Gastrocnemius medialis (tissue), 4 donors: ENCODE data around the gene TEAD4. TPM values are rescaled to one million over a fixed set of nuclear protein-coding genes. Genes with fewer than 3 reads are reported as not detected.

Source experiments
- ATAC-seq, 2 donors: fragments of 150-250 bp; one replicate each; pipeline ENCODE4 v1.9.1; 2016
- DNase-seq, 2 donors: peaks; one replicate each; pipeline ENCODE4 v3.0.0-alpha.2; 2019
- H3K27ac ChIP-seq, 4 donors: fragments of 200-600 bp; sonication (generic); 1 replicate in 1 of 4; 2 replicates in 3 of 4; pipeline ENCODE4 v1.5.1; 2016 to 2018; ENCODE audit warnings: mild to moderate bottlenecking in 2 of 4, moderate library complexity in 1 of 4
- H3K27me3 ChIP-seq, 3 donors: fragments of 200-600 bp; sonication (generic) in 2 of 3; 1 replicate in 1 of 3; 2 replicates in 2 of 3; pipeline versions ENCODE4 v1.5.1 to v1.6.0; 2016 to 2019; ENCODE audit warnings: mild to moderate bottlenecking in 1 of 3, moderate library complexity in 1 of 3
- H3K36me3 ChIP-seq, 2 donors: fragments of 200-600 bp; sonication (generic) in 1 of 2; one replicate each; pipeline ENCODE4 v1.5.1; 2017 to 2018
- H3K4me1 ChIP-seq, 2 donors: fragments of 200-600 bp; sonication (generic) in 1 of 2; one replicate each; pipeline ENCODE4 v1.5.1; 2016 to 2017; ENCODE audit warnings: mild to moderate bottlenecking in 2 of 2
- H3K4me3 ChIP-seq, 4 donors: fragments of 200-600 bp; sonication (generic) in 3 of 4; 1 replicate in 1 of 4; 2 replicates in 3 of 4; pipeline ENCODE4 v1.5.1; 2016 to 2019; ENCODE audit warnings: mild to moderate bottlenecking in 2 of 4
- H3K9me3 ChIP-seq, 3 donors: fragments of 200-600 bp; sonication (generic) in 2 of 3; 1 replicate in 1 of 3; 2 replicates in 2 of 3; pipeline ENCODE4 v1.5.1; 2016 to 2019
- POLR2A ChIP-seq, 2 donors: fragments of 450-650 bp; IDR thresholded peaks; one replicate each; pipeline ENCODE4 v1.6.1; 2017; ENCODE audit warnings: antibody characterized with exemption in 2 of 2, mild to moderate bottlenecking in 2 of 2, moderate library complexity in 2 of 2
- in situ Hi-C, 4 donors: fragments of 200-750 bp; cut with MboI; loops; one replicate each; pipeline versions ENCODE4 v1.15.0 to v1.8.0; 2017; ENCODE audit warnings: low sequenced_read_pairs in 4 of 4
- intact Hi-C: fragments of 100-400 bp; cut with DNase I; formaldehyde crosslinking; loops from one replicate; pipeline ENCODE4 v1.15.1; 2023; ENCODE audit warnings: low total_unique reads
- total RNA-seq, 4 donors: library from RNA; depleted of rRNA; stranded (reverse); fragments of >200 nt; gene quantifications; one replicate each; pipeline versions ENCODE4 v1.1.0 to v1.2.3, GENCODE V29; 2016
- TF ChIP-seq, protein P1 (sequence below), 5 experiments: fragments of 450-650 bp in 3 of 5; fragments of 200-600 bp in 2 of 5; sonication (generic) in 2 of 5; IDR thresholded peaks in 4 of 5; conservative IDR thresholded peaks in 1 of 5; 1 replicate in 4 of 5; 2 replicates in 1 of 5; pipeline ENCODE4 v1.5.1; 2016 to 2019; ENCODE audit warnings: antibody characterized with exemption in 5 of 5, mild to moderate bottlenecking in 3 of 5, moderate library complexity in 3 of 5

TEAD4 gene
- total RNA-seq, 4 donors from 2014 or later = 91.1 to 201 (median 122) TPM

DNA sequence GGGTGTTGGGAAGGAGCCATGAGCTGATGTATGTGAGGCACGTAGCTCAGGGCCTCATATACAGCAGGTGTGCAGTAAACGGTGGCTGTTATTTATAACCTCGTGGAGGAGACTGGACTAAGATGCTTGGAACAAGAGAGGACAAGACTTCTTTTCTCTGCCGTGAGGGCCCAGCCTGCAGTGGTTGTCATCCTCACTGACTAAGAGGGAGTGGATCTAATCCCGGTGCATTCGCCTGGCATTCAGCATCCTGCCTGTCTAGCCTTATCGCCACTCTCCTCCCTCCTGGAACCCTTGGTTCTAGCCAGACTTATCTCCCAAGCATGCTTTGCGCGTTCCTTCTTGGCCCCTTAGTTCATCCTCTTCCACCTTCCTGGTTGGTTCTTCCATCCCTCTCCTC, 121.9 kb downstream of the TEAD4 start:
- DNase-seq = no peak
- H3K27me3 ChIP-seq = no peaks in the 10 kb centered on the region
- H3K4me3 ChIP-seq = no peak overlapping the region
- H3K9me3 ChIP-seq = no peaks in the 10 kb centered on the region
- H3K4me1 ChIP-seq = peaks cover 10 to 27% of the 10 kb centered on the region in 2 donors
- H3K27ac ChIP-seq = peak overlapping the region in 2 of 4 donors; percentile 8 to 21
- TF ChIP-seq, protein P1, sequence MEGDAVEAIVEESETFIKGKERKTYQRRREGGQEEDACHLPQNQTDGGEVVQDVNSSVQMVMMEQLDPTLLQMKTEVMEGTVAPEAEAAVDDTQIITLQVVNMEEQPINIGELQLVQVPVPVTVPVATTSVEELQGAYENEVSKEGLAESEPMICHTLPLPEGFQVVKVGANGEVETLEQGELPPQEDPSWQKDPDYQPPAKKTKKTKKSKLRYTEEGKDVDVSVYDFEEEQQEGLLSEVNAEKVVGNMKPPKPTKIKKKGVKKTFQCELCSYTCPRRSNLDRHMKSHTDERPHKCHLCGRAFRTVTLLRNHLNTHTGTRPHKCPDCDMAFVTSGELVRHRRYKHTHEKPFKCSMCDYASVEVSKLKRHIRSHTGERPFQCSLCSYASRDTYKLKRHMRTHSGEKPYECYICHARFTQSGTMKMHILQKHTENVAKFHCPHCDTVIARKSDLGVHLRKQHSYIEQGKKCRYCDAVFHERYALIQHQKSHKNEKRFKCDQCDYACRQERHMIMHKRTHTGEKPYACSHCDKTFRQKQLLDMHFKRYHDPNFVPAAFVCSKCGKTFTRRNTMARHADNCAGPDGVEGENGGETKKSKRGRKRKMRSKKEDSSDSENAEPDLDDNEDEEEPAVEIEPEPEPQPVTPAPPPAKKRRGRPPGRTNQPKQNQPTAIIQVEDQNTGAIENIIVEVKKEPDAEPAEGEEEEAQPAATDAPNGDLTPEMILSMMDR (IDR thresholded peaks at IDR 0.05 in 4 of 5, conservative IDR thresholded peaks at IDR 0.05 in 1 of 5) = no peak
- no peak for TF ChIP-seq POLR2A (IDR thresholded peaks at IDR 0.05)
- ATAC-seq = no peak
- in situ Hi-C loops (no loop called here), intact Hi-C loops (no loop called here)
- no peaks in the 10 kb centered on the region for H3K36me3 ChIP-seq

DNA sequence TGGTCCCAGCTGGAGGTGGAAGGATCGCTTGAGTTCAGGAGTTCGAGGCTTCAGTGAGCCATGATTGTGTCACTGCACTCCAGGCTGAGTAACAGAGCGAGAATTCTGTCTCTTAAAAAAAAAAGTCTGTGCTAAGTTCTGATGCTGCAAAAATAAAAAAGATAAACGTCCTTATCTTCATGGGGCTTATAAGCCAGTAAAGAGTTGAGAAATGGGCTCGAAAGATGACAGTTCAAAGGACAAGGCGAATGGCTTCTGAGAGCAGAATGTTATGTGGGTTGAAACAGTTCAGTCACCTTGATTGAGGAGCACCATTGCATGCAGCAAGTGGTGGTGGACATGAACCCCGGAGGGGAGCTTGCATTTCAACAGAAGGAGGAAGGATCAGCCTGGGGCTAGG, 122.7 kb downstream of the TEAD4 start:
- intact Hi-C loops = no loop called here
- no peaks in the 10 kb centered on the region for H3K9me3 ChIP-seq
- peaks cover 9 to 21% of the 10 kb centered on the region in 2 donors for H3K4me1 ChIP-seq
- H3K36me3 ChIP-seq = no peaks in the 10 kb centered on the region
- DNase-seq (no peak), ATAC-seq (no peak)
- in situ Hi-C loops = no loop called here
- H3K27ac ChIP-seq = no peak overlapping the region
- no peak overlapping the region for H3K4me3 ChIP-seq
- no peaks in the 10 kb centered on the region for H3K27me3 ChIP-seq
- TF ChIP-seq POLR2A (IDR thresholded peaks at IDR 0.05) = no peak
- TF ChIP-seq, protein P1 (IDR thresholded peaks at IDR 0.05 in 4 of 5, conservative IDR thresholded peaks at IDR 0.05 in 1 of 5) = no peak

DNA sequence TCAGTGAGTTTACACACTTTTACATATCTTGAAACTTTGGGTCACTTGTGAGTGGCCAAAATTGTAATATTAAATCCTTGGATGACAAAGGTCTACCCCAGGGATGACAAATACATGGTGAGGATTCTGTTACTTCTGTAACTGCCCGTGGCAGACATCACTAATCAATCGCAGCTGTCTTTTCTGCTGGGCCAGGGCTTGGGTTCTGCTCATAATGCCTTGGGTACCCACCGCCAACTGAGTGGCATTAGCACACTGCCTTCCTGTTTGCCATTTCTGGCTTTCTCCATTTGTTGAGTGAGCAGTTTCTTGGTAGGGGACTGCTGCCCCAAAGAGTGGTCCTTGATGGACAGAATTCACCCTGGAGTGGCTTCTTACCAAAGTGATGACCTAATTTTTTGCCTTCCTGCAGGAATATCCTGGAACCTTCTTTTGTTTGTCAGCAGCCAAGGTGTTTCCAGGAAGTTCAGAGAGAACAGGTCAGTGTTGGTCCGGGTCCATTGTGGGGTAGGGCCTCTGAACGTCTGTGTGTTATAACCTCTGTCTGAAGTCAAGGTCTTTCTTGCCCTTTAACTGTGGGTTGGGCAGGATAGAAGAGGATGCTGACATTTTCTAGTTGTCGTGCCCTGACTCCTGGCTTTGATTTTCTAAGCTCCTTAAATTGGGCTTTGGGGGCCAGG, 124.2 kb downstream of the TEAD4 start:
- Histone ChIP-seq H3K9me3 (no peaks in the 10 kb centered on the region), H3K4me3 (no peak overlapping the region), H3K27ac (peak overlapping the region; percentile 38 to 66 (median 48)), H3K27me3 (no peaks in the 10 kb centered on the region), H3K4me1 (peaks cover 9 to 15% of the 10 kb centered on the region in 2 donors), H3K36me3 (no peaks in the 10 kb centered on the region)
- in situ Hi-C loops (no loop called here), intact Hi-C loops (no loop called here)
- DNase-seq = no peak
- ATAC-seq = no peak
- no peak for TF ChIP-seq POLR2A (IDR thresholded peaks at IDR 0.05)
- TF ChIP-seq, protein P1 (IDR thresholded peaks at IDR 0.05 in 4 of 5, conservative IDR thresholded peaks at IDR 0.05 in 1 of 5) = no peak

DNA sequence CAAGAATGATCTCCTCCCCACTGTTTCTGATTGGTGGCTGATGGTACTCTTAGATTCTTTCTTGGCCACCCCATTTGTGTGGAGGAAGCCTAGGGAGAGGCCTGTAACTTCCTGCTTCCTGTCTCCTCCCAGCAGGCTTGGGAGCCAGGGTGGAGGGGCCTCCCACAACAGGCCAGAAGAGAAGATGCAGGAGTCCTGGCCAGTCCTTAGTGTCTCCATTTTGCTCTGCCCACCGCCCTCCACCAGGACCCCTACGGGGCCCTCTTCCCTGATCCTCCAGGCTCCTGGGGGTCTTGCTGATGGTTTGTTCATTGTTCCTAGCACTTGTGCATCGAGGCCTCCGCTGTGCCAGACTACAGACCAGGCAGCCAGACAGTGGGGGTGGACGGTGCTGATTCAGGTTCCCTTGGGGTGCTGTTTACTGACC, 124.7 kb downstream of the TEAD4 start:
- no peak for TF ChIP-seq POLR2A (IDR thresholded peaks at IDR 0.05)
- TF ChIP-seq, protein P1 (IDR thresholded peaks at IDR 0.05 in 4 of 5, conservative IDR thresholded peaks at IDR 0.05 in 1 of 5) = no peak
- Histone ChIP-seq H3K27ac (peak overlapping the region; percentile 11 to 41 (median 34)), H3K9me3 (no peaks in the 10 kb centered on the region), H3K4me3 (no peak overlapping the region), H3K4me1 (peaks cover 9 to 13% of the 10 kb centered on the region in 2 donors), H3K36me3 (no peaks in the 10 kb centered on the region), H3K27me3 (no peaks in the 10 kb centered on the region)
- no peak for DNase-seq
- in situ Hi-C loops (no loop called here), intact Hi-C loops (no loop called here)
- ATAC-seq = peak; percentile 49 to 69
